Peyer's patch (tissue), 4 donors: Measurements from ENCODE around the gene SLC1A1.

Experiments used
- POLR2A ChIP-seq, 2 donors: fragments of 450-650 bp; IDR thresholded peaks; one replicate each; pipeline ENCODE4 v1.5.1; 2017; ENCODE audit warnings: antibody characterized with exemption in 2 of 2, mild to moderate bottlenecking in 2 of 2, moderate library complexity in 2 of 2
- TF ChIP-seq, protein P1 (sequence below), 6 experiments: fragments of 450-650 bp in 4 of 6; fragments of 200-600 bp in 2 of 6; sonication (generic) in 1 of 6; IDR thresholded peaks; one replicate each; pipeline ENCODE4 v1.5.1; 2017 to 2019; ENCODE audit warnings: antibody characterized with exemption in 6 of 6, mild to moderate bottlenecking in 3 of 6, moderate library complexity in 1 of 6

DNA sequence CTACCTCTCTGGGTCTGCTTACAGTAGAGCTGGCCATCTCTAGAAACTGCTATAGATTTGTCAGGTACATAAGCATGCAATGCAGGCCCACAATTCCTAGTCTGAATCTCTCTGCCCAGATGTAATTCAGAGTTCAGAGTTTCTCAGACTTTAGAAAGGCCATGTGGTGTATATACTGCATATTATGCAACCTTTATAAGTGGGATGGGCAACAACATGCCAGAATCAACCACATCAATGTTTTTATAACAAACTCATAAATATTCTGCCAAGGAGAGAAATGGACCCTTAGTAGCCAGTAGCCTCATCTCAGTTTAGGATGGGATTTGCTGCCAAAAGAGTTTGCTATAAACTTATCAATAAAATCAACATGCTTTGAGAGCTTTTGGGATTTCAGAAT, 78.8 kb downstream of the SLC1A1 start:
- TF ChIP-seq, protein P1, sequence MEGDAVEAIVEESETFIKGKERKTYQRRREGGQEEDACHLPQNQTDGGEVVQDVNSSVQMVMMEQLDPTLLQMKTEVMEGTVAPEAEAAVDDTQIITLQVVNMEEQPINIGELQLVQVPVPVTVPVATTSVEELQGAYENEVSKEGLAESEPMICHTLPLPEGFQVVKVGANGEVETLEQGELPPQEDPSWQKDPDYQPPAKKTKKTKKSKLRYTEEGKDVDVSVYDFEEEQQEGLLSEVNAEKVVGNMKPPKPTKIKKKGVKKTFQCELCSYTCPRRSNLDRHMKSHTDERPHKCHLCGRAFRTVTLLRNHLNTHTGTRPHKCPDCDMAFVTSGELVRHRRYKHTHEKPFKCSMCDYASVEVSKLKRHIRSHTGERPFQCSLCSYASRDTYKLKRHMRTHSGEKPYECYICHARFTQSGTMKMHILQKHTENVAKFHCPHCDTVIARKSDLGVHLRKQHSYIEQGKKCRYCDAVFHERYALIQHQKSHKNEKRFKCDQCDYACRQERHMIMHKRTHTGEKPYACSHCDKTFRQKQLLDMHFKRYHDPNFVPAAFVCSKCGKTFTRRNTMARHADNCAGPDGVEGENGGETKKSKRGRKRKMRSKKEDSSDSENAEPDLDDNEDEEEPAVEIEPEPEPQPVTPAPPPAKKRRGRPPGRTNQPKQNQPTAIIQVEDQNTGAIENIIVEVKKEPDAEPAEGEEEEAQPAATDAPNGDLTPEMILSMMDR (IDR thresholded peaks at IDR 0.05) = no peak
- no peak for TF ChIP-seq POLR2A (IDR thresholded peaks at IDR 0.05)
